GM10248 (cell line): ENCODE data around the gene AP1S1.
"Not testable (repeated sequence)": the region's sequence is repeated elsewhere in the genome, so short reads cannot be mapped to it uniquely, and the experiment has no call there.

Experiments
- CTCF ChIA-PET: fragments of 300-600 bp; sonication (Branson Sonifier 250); formaldehyde crosslinking; extraction: SDS; loops from one replicate; lab custom pipeline; 2021; ENCODE audit warnings: antibody characterized with exemption; lab: Yijun Ruan, JAX
- POLR2A ChIA-PET: fragments of 350-650 bp; sonication (Branson Sonifier 250); formaldehyde crosslinking; extraction: SDS; loops from one replicate; lab custom pipeline; 2020; ENCODE audit warnings: antibody characterized with exemption; lab: Yijun Ruan, JAX
- DNase-seq: peaks from one replicate; pipeline ENCODE4 v3.0.0; 2012; ENCODE audit errors: extremely low spot score
- TF ChIP-seq, protein P1 (sequence below): IDR thresholded peaks from 2 replicates; pipeline ENCODE4 v1.5.1; 2012; ENCODE audit warnings: mild to moderate bottlenecking, low read depth; ENCODE audit errors: extremely low read depth, missing control alignments, control extremely low read depth

AP1S1 gene

DNA sequence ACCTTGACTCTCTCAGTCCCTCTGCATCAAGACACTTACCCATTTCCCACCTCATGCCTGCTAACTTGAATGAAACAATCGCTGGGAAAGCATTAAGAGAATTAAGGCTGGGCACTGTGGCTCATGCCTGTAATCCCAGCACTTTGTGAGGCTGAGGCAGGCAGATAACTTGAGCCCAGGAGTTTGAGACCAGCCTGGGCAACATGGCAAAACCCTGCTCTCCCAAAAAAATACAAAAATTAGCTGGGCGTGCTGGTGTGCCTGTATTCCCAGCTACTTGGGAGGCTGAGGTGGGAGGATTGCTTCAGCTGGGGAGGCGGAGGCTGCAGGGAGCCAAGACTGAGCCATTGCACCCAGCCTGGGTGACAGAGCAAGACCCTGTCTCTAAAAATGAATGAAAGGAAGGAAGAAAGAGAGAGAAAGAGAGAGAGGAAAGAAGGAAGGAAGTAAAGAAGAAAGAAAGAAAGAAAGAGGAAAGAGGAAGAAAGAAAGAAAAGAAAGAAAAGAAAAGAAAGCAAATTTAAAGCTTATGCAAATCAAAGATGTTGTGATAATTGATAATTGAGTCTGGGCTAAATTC, 26.7 kb upstream of the AP1S1 start:
- CTCF ChIA-PET: interaction anchor here (1.1 to 9.9 kb wide), 6 partner anchors 10 to 68 kb away, joined by 3 to 81 read pairs (median 18); no protein-coding TSS in a partner anchor
- no peak for DNase-seq
- TF ChIP-seq, protein P1, sequence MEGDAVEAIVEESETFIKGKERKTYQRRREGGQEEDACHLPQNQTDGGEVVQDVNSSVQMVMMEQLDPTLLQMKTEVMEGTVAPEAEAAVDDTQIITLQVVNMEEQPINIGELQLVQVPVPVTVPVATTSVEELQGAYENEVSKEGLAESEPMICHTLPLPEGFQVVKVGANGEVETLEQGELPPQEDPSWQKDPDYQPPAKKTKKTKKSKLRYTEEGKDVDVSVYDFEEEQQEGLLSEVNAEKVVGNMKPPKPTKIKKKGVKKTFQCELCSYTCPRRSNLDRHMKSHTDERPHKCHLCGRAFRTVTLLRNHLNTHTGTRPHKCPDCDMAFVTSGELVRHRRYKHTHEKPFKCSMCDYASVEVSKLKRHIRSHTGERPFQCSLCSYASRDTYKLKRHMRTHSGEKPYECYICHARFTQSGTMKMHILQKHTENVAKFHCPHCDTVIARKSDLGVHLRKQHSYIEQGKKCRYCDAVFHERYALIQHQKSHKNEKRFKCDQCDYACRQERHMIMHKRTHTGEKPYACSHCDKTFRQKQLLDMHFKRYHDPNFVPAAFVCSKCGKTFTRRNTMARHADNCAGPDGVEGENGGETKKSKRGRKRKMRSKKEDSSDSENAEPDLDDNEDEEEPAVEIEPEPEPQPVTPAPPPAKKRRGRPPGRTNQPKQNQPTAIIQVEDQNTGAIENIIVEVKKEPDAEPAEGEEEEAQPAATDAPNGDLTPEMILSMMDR: no peak
- POLR2A ChIA-PET: interaction anchor here (1.2 kb wide), 1 partner anchor 11 kb away, joined by 6 read pairs; no protein-coding TSS in a partner anchor

DNA sequence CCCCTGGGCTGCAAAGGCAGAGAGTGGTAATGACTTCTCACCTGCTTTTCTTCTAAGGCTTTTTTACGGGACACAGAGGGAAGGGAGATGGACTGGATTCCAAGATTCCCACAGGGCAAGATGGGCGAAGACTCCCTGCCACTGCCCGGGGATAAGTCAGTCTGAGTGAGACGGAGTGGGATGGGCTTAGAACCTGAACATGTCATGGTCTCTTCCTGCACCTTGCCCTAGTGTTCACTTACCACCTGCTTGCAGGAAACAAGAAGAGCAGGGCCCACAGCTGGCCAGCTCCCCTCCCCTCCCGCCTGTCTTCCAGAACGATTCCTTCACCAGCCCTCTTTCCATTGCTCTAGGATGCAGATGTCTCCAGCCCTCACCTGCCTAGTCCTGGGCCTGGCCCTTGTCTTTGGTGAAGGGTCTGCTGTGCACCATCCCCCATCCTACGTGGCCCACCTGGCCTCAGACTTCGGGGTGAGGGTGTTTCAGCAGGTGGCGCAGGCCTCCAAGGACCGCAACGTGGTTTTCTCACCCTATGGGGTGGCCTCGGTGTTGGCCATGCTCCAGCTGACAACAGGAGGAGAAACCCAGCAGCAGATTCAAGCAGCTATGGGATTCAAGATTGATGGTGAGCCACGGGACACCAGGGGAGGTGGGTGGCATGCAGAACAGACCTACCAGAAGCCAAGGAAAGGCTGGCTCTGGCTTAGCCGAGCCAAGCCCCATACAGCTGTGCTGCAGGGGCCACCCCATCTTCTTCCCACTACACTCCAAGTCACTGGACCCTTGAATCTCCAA, 26.0 kb upstream of the AP1S1 start:
- ChIA-PET CTCF (interaction anchor here (1.2 to 9.9 kb wide), 4 partner anchors 9 to 69 kb away, joined by 3 to 81 read pairs (median 32); no protein-coding TSS in a partner anchor), POLR2A (no interaction called here)
- DNase-seq: no peak
- TF ChIP-seq, protein P1: no peak

DNA sequence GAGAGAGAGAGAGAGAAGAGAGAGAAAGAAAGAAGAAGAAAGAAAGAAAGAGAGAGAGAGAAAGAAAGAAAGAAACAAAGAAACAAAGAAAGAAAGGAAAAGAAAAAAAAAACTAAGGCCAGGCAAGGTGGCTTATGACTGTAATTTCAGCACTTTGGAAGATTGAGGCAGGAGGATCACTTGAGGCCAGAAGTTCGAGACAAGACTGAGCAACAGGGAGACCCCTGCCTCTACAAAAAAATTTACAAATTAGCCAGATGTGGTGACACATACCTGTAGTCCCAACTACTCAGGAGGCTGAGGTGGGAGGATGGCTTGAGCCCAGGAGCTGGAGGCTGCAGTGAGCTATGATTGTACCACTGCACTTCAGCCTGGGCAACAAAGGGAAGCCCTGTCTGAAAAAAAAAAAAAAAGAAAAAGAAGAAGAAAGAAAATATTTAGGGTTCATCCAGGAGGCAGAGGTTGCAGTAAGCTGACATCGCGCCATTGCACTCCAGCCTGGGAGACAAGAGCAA, 24.6 kb upstream of the AP1S1 start:
- DNase-seq: no peak
- TF ChIP-seq, protein P1: no peak
- ChIA-PET POLR2A (interaction anchor here (0.6 kb wide), 1 partner anchor 17 kb away, joined by 6 read pairs; no protein-coding TSS in a partner anchor), CTCF (interaction anchor here (9.9 kb wide), 1 partner anchor 13 kb away, joined by 81 read pairs; no protein-coding TSS in a partner anchor)

DNA sequence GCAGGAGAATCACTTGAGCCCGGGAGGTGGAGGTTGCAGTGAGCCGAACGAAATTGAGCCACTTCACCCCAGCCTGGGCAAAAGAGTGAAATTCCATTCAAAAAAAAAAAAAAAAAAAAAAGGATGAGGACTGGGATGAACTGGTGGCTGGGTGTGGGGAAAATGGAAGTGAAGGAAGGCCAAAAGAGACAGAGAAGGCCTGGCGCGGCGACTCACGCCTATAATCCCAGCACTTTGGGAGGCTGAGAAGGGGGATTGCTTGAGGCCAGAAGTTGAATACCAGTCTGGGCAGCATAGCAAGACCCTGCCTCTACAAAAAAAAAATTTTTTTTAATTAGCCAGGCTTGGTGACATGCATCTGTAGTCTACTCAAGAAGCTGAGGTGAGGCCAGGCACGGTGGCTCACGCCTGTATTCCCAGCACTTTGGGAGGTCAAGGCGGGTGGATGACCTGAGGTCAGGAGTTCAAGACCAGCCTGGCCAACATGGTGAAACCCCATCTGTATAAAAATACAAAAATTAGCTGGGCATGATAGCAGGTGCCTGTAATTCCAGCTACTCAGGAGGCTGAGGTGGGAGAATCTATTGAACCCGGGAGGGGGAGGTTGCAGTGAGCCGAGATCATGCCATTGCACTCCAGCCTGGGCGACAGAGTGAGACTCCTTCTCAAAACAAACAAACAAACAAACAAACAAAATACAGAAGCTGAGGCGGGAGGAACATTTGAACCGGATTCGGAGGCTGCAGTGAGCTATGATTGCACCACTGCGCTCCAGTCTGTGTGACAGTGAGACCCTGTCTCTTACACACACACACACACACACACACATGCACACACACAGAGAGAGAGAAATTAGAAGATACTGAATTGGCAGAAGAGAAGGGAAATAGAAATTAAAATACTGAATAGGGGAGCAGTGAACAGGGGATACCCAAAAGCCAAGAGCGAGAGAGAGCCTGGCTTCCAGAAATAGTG, 21.4 kb upstream of the AP1S1 start:
- ChIA-PET CTCF (interaction anchor here (0.9 to 4.7 kb wide), 3 partner anchors 11 to 85 kb away, joined by 3 to 36 read pairs (median 5); partner anchors contain the start of gene ZNHIT1), POLR2A (interaction anchor here (0.6 kb wide), 1 partner anchor 67 kb away, joined by 4 read pairs; no protein-coding TSS in a partner anchor)
- not testable (repeated sequence) for DNase-seq

DNA sequence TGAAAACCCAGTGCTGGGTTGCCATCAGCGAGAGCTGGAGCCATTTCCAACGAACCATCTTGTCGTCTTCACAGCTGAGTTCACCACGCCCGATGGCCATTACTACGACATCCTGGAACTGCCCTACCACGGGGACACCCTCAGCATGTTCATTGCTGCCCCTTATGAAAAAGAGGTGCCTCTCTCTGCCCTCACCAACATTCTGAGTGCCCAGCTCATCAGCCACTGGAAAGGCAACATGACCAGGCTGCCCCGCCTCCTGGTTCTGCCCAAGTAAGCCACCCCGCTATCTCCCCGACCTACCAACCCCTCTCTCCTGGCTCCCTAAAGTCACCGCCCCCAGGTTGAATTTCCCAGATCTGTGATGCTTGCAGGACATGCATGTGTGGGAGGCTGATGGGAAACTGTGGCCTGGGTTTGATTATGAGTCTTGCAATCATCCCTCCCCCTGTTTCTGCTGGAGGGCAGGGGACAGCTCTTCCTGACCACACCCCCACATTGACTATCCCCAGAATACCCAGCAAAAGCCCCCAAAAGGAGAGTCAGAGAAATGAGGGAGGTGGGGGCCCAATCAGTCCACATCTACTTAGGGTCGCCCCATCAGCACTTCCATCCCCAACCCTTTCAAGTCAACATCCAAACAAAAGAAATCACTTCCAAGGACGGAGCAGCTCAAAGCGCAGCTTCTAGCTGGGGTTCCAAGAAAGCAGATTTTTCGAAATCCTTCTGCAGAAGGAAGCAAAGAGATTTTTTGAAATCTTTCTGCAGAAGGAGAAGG, 20.5 kb upstream of the AP1S1 start:
- ChIA-PET CTCF (interaction anchor here (0.7 to 4.7 kb wide), 8 partner anchors 10 to 156 kb away, joined by 3 to 36 read pairs (median 4); partner anchors contain the start of genes AP1S1 and ZNHIT1), POLR2A (no interaction called here)
- TF ChIP-seq, protein P1: no peak
- no peak for DNase-seq

DNA sequence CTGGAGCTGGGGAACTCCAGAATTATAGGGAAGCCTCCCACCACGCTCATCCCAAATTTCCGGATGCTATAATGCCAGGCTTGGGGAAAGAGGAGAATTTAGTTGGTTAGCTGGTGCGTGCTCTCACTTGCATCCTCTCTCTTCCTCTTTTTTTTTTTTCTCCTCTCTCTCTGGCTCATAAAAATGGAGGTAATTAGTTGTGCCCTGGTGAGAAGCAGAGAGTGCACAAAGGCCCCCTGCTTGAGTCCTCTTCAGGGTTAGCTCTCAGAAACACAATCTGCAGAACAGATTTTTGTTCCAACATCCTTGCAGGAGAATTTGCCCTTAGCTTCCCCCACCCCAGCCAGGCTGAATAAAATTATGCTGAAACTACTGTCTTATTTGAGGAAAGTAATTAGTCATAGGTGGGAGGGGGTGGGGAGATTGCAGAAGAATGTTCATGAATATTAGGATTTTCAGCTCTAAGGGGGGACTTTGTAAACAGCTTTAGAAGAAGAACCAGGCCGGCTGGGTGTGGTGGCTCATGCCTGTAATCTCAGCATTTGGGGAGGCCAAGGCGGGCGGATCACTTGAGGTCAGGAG, 19.8 kb upstream of the AP1S1 start:
- CTCF ChIA-PET: interaction anchor here (0.7 to 4.7 kb wide), 8 partner anchors 9 to 156 kb away, joined by 3 to 36 read pairs (median 4); partner anchors contain the start of gene AP1S1
- TF ChIP-seq, protein P1: no peak

More for the DNA sequence above, 19.8 kb upstream of the AP1S1 start:
- no peak for DNase-seq
- POLR2A ChIA-PET: no interaction called here
